NCI-H226 (cell line): ENCODE measurements around the gene TBX10.
"Not testable (repeated sequence)": the region's sequence is repeated elsewhere in the genome, so short reads cannot be mapped to it uniquely, and the experiment has no call there.

Source experiments
- DNase-seq: peaks from one replicate; pipeline ENCODE4 v3.0.0-alpha.2; 2015

The TBX10 gene

DNA sequence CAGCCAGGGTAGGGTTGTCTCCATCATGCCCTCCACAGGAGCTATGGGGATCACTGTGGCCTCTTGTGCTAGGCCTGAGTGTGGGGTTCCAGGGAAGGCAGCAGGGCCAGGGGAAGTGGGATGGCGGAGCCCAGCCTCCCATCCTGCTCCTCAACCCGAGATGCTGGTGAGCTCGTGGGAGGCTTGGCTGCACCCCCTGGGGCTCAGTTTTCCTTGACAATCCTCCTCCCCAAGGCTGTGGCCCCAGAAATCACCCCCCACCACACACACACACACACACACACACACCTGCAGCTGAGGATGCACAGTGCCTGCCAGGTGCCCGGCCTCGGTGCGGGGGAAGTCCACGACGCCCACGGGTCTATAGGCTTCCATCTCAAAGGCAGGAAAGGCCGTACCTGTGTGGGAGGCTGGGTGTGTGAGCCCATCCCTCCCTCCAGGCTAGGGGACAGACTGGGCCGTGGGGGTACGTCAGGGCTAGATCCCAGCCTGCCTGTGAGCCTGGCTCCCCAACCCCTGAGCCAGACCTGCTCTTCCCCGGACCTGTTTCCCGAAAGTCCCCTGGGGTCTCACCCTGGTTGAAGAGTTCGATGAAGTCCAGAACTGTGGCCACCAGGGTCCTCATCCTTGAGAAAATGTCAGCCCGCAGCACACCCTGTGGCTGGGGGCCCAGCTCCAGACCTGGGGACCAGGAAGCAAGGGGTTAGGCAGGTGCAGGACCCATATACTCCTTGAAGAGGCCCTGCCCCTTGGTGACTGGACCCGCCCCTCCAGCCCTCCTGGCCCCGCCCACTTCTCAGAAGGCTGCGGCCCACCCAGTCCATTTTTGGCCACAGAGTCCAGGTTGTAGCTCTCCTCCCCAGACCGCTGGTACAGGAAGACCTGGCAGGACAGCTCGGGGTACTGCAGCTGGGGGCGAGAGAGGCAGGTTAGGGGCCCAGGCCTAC is 5.2 kb upstream of the TBX10 start:
- DNase-seq: no peak

DNA sequence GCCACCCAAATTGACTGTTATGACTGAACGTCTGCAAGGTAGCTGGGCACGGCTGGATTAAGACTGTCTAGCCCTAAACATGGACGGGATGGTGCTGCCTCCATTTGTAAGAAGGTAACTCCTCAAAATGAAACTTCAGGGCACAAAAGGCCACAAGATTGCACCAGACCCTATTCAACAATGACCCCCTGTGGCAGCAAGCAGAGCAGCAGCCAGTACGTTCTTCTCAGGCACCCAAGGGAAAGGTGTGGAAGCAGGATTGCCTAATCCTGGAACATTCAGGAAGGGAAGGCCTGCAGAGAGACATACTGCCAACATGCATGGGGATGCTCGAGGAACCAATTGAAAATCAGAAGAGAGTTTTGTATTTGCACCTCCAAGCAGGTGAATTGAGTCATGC is 4.5 kb upstream of the TBX10 start:
- DNase-seq: no peak

DNA sequence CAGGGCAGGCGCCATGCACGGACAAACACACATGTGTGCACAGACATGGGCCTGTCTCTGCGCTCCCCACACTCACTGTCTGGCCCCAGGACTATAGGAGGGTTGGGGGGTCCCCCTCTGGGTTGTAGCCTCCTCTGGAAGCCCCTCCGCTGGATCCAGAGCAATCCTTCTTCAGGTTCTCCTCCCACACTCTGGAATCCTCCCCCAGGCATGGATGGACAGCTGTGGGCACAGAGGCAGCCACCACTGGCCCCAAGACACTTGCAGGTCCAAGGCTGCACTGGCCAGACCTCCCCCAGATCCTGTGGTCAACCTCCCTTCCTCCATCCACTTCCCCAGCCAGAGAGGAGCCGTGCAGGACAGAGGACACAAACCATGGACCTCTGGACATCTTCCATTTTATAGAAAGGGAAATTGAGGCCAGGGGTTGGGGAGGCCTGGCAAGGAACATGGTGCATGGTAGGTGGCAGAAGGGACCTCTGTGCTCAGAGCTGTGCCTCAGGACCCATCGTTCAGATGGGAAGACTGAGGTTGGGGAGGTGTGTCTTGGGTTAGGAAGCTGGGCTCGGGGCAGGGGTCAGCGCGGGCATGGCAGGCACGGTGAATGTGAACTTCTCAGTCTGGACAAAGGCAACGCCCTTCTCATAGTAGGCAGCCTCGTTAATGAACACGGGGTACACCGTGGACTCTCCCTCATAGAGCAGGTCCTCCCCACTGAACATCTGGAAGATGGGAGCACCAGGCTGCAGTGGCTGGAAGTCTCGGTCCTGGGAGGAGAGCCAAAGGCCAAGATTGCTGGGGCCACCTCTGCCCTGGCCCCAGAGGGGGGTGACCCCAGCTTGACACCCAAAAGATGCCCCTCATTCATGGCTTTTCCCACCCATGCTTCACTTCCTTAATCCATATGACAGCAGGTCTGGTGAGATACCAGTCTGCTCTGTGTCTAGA is 2.9 kb upstream of the TBX10 start:
- no peak for DNase-seq

DNA sequence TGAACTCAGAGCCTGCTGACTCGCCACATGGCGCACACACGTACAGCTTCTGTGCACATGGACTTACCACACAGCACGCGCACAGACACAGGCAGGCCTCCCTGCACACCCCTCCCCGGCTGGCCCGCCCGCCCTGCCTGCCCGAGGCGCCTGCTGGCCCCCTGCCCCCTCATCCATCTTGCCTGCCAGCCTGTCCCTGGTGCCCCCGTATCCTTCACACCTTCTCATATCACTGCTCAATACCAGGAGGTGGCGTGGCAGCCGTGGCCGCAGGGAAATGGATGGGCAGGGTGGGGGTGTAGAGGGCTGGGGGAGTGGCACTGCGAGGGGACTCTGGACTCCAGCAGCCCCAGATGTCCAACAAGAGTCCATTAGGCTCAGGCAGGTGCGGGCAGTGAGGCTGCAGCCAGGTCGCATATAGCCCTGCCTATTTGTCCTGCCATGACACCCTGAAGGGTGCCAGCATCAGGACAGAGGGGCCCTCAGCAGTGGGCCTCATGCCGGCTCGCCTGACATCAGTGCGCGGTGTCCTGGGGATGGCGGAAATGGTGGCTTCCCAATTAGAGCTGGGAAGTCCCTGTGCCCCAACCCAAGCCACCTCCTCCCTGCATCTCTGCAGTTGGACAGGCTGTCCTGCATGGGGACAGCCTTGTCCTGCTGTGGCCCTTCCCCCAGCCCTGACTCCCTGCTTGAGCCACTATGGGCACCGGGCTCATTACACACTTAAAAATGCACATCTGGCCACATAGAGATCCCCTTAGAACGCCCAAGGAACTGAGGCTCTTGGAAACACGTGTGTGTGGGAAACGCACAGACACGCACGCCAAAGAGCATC is 2.0 kb upstream of the TBX10 start:
- no peak for DNase-seq

DNA sequence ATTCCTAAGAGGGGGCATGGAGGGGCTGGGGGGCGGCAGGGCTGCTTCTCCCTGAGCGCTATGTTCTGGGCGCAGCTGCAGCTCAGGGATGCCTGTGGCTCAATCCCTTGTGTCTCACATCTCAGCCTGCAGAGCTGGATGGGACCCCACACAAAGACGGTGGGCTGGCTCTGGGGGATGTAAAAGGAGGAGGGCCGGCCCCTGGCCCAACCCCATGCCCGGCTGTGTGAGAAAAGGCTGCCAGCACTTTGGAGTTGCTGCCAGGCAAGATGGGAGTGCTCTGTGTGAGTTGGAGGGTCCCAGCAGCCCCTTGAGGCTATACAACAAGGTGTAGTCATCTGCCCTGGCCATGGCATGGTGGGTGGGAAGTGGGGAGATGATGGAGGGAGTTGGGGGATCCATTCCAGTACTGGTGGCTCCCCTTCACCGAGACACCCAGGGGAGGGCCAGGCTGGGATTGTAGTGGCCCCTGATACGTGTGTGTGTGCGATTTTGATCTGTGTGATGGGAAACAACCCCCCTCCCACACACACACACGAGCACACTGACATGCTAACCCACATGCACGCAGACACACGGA is 1.3 kb upstream of the TBX10 start:
- no peak for DNase-seq

DNA sequence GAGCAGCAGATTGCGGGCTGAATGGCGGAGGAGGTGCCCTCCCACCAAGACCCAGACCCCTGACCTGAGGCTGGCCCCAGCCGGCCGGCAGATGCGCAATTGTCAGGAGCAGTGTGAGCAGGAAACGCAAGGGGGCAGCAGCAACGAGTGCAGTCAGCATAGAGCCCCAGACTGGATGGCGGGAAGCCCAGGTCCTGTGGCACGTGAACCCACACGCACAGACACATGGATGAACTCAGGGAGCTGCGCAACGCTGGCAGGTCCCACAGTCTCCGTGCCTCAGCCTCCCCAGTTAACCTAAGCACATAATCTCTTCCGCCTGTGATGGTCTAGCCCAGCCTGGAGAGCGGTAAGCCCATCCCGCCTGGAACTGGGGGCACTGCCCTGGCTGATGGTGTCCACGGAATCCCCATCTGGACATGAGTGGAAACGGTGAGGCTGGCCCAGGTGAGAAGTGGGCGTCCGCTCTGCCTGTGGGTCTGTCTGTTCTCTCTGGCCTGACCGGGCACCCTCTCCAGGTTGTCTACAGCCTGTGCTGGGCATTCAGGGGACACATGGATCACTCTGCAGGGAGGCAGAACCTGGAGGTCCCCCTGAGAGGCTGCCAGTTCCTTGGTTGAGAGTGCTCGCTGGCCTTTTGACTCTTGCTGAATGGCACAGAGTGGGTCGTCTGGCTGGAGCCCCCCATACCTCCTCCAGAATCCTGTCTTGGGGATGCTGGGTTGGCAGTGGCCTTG is 626 bp upstream of the TBX10 start:
- peak; percentile 21 for DNase-seq

DNA sequence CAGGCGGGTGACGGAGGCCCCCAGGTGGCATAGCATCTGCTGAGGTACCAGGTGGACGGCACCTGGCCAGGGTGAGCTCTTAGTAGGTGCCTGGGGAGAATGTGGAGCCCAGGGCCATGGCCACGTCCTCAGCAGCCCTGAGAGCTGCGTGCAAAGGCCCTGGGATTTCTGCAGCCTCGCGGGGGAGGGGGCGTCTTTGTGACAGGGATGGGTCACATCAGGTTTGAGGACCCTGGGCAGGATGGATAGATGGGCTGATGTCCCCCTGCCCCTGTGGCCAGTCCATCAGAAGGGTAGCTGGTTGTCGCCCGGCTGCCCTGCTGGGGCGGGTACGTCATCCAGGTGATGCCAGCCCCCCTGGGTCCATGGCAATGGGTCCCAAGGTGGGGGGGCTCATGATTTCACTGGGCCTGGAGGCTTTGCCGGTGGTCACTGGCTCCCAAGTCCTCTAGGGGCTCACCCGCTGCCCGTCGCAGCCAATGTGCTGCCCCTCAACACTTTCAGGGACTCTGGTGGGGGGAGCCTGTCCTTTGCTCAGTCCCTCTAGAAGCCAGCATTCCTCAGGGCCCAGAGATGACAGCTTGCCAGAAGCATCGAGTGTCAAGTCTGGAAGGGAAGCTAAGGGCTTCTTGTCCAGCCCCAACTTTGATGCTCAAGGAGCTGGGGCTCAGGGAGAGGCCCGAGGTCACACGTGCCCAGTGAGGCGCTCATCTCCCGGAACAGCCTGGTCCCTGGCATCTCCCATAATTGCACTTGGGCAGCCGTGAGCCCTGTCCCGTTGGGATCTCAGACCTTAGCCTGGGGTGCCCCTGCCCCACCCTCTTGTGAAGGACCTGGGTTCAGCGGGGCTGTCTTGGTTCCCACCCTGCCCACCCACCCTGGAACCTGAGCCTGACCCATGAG is 777 bp downstream of the TBX10 start:
- no peak for DNase-seq

DNA sequence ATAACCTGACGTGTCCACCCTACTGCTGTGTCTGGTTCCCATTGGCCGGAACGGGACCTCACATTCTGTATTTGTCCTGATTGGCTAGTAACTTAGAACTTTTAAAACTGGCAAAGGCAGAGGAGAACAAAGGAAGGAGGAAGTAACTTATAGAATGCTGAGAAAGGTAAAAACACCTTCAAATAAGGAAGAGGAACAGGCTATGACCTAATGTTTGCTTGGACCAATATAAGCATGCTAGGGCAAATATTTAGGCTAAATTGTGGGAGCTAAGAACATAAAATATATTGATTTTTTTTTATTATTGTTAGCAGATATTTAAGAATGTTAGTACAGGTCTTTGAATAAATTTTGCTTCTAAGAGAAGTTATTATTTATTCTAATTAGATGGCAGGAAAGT is 2.1 kb downstream of the TBX10 start:
- DNase-seq: not testable (repeated sequence)

DNA sequence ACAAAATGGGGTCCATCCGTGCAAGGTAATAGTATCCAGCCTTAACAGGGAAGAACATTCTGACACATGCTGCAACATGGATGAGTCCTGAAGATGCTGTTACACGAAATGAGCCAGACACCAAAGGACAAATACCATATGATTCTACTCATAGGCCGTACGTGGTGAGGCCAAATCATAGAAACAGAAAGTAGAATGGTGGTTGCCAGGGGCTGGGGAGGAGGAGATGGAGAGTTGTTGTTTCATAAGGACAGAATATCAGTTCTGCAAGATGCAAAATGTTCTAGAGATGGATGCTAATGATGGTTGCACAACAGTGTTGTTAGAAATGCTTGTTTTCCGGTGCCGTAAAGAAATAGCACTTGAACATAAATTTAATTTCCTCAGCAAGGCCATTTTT is 2.6 kb downstream of the TBX10 start:
- no peak for DNase-seq

DNA sequence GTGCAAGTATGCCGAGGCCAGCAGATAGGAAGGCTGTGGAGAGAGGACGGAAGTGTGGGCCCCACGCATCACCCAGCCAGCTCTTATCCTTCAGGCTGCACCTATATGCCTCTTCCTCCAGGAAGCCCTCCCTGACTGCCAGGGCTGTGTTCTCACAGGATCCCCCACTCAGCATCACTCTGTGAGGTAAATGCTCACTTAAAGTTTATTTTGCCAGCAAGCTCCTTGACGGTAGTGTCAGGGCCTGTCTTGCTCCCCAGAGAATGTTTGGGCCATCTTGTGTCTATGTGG is 4.4 kb downstream of the TBX10 start:
- no peak for DNase-seq

DNA sequence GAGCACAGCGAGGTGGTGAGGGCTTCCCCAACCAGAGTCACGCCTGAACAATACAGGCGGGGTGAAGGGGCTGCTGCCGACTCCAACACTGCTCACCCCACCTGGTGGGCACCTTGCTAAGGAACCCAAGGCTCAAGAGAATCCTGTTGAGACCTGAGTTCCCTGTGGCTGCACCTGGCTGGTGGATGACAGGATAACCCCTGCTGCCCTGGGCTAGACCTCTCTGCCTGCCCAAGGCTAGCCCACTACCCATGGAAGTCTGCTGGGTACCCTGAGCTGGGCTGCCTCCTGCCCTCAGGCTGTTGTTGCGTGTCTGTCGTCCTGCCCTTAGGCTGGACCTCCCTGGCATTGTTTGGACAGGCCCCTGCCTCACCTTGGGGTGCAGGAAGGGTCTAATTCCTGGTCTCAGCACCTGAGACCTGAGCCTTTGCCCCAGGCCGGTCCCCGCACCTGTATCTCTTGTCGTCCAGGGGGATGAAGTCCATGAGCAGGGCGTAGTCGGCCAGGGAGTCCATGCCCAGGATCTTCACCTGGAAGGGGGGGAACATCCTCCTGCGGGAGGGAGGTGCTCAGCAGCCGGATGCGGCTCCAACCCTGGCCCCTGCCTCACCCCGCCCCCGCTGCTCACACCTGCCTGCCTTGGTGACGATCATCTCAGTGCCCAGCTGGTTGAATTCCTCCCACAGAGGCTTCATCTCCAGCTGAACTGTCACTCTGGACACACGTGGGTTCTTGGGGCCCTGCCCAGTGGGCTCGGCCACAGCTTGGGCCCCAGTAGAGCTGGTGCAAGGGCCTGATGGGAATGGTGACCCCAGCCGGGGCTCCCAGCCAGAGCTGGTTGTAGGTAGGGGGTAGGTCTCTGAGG is 5.0 kb downstream of the TBX10 start:
- DNase-seq: no peak

DNA sequence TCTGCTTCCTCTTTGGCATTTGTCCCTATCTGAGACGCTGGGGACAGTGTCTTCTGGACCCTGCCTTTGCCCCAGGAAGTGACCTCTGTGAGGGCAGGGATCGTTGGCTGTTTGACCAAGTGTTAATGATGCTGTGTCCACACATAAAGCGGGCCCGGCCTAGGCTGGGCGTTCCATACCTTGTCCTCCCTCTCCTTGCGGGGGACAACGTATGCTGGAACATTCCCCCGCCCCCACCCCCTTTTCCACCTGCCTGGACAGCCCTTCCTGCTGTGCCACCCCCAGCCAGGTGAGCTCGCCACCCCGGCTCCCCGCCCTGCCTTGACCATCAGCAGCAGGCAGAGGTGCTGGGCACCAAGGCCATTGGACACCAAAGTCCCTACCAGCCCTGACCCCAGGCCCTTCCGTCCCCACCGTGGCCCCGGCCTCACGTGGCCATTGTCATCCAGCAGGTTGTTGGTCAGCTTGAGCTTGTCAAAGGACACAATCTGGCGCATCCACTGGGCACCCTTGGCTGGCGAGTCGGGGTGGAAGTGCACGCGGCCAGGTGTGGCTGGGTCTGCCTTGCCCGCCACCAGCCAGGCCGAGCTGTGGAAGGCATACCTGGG is 5.7 kb downstream of the TBX10 start:
- no peak for DNase-seq

DNA sequence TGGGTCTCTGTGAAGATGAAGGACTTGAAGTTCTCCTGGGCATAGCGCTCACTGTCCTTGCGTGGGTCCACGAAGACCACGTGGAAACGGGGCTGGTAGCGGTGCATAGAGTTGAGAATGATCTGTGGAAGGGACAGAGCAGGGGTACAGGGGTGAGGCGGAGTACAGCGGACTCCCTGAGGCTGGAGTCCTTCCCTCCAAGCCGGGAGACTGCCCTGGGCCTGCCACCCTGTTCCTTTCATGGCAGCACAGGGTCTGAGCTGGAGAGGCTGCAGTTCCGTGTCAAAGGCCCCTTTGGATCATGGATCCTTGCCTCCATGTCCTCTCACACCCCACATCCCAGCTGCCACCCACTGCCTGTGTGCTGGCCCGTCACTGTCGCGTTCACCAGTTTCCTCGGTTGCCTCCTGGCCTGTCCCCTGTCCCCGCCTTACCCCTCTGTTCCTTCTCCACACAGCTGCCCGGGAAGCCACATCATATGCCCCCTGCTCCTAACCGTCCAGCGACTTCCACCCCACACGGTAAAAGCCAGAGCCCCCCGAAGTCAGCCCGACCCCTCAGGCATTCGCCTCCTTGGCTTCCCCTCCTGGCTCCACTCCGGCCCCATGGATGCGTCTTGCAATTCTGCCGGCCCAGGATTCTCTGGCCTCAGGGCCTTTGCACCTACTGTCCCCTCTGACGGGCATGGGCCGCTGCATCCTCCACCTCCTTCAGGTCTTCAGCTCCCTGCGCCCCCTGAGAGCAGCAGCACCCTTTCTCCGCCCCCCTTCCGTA is 6.4 kb downstream of the TBX10 start:
- DNase-seq: no peak

DNA sequence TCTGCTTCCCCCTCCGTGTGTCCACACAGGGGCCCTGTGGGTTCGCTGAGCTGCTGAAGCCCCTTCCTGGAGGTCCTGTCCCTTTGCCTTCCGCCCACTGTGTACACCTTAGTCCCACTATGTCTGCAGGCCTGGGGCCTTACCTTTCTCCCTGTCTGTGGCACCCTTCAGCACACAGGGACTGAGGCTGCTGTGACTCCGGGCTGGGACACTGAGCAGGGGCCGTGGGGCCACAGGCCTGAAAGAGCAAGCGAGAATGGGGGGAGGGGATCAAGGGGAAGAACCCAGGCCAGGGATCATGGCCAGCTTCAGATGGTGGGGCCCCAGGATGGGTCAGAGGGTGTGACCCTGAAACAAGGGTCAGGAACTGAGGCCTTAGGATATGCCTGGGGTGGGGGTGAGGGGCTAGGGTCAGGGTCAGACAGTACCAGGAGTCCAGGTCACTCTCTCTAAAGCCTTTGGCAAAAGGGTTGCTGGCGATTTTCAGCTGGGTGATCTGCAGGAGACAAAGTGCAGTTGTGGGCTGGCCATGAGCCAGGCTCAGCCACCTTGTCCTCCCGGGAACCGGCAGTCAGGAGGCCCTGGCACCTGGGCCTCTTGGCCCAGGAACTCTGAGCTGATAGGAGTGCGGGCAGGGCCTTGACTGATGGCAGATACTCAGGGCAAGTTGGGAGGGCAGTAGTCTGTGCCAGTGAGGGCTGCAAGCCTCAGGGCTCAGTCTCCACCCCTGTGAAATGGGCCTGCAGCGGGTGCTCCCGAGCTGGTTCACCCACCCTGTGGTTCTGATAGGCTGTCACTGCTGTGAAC is 7.2 kb downstream of the TBX10 start:
- no peak for DNase-seq

DNA sequence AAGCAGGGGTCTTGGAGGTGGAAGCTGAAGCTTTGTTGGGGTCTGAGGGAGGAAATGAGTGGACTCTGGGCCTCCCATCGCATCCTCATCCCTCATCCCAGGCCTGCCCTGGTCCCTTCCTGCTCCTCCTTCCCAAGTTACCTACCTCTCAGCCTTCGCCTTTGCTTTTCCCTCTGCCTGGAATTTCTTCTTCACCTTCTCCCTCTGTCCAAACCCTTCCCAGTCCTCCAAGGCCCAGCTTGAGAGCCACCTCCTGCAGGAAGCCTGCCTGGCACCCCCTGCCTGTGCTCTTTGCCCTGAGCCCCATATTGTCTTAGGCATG is 7.7 kb downstream of the TBX10 start:
- DNase-seq: no peak

DNA sequence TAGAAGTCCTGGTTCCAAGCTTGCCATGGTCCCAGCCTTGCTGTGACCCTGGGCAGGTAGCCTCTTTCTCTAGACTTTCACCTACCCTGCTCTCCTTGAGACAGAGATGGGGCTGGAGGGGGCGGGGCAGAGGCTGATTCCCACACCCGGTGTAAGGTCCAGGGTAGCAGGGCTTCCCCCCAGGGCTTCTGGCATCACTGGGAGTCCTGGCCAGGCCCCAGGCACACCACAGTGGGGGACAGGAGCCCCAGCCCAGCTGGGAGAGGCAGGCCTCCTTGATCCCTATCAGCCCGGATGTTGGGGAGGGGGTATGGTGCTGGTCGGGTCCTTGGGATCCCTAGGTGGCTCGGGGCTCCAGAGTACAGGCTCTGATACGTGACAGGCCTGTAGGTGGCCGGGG is 8.2 kb downstream of the TBX10 start:
- DNase-seq: no peak

DNA sequence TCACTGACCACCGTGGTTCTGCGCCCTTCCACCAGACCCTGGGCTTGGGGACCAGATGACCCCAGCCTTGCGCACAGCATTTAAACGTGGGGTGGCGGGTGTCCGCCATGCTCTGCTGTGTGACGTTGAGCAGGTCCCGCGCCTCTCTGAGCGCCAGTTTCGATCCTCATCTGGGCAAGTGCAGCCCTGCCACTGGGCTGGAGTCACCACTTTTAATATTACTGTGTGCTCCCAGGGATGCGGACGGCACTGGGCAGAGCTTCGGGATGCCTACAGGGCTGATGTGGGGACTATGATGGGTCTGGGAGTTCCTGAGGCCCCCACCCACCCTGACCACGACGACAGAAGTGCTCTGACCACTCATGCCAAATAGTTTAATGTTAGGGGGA is 8.6 kb downstream of the TBX10 start:
- no peak for DNase-seq
